Keratinocyte (primary cell): ENCODE results near the gene ELP5.

ENCODE experiments used
- CTCF ChIP-seq, 3 experiments: IDR thresholded peaks in 1 of 3; conservative IDR thresholded peaks in 1 of 3; optimal IDR thresholded peaks in 1 of 3; 2 replicates in 2 of 3; 3 replicates in 1 of 3; pipeline versions ENCODE3 to v1.5.1; 2011; ENCODE audit warnings: low read length in 3 of 3, mild to moderate bottlenecking in 3 of 3, moderate library complexity in 2 of 3, control low read depth in 1 of 3, inconsistent platforms in 1 of 3; ENCODE audit not compliant: insufficient read depth in 2 of 3; ENCODE audit errors: extremely low read depth in 1 of 3
- EZH2 ChIP-seq: IDR thresholded peaks from one replicate; pipeline ENCODE4 v1.6.1; 2012; ENCODE audit warnings: inconsistent platforms, mild to moderate bottlenecking, low read length, moderate library complexity

- TF ChIP-seq CTCF (optimal IDR thresholded peaks at IDR 0.05 in 1 of 3, IDR thresholded peaks at IDR 0.05 in 1 of 3, conservative IDR thresholded peaks at IDR 0.05 in 1 of 3; ENCODE audit: extremely low read depth in 1 of 3, insufficient read depth in 2 of 3, low read length in 3 of 3) (no peak), EZH2 (peak; percentile 27)
These were observed 30.1 kb downstream of the ELP5 start for GRCh38 chr17:7281953-7282751.
